HG03045 (cell line): ENCODE measurements around the gene AKAP14.
"Not testable (repeated sequence)": the region's sequence is repeated elsewhere in the genome, so short reads cannot be mapped to it uniquely, and the experiment has no call there.

Experiments used
- ATAC-seq: cut with Tn5 transposase; IDR thresholded peaks from one replicate; pipeline ENCODE4 v1.9.1; 2021; ENCODE audit warnings: mild to moderate bottlenecking, moderate library complexity; ENCODE audit not compliant: unreplicated experiment

The AKAP14 gene

GRCh38 chrX:119895843-119896326, at the start of gene AKAP14:
Gene AKAP14, plus strand, starts transcription at chrX:119895893. Its CDS starts 7,331 bp downstream, at chrX:119903224.
- no peak for ATAC-seq

DNA sequence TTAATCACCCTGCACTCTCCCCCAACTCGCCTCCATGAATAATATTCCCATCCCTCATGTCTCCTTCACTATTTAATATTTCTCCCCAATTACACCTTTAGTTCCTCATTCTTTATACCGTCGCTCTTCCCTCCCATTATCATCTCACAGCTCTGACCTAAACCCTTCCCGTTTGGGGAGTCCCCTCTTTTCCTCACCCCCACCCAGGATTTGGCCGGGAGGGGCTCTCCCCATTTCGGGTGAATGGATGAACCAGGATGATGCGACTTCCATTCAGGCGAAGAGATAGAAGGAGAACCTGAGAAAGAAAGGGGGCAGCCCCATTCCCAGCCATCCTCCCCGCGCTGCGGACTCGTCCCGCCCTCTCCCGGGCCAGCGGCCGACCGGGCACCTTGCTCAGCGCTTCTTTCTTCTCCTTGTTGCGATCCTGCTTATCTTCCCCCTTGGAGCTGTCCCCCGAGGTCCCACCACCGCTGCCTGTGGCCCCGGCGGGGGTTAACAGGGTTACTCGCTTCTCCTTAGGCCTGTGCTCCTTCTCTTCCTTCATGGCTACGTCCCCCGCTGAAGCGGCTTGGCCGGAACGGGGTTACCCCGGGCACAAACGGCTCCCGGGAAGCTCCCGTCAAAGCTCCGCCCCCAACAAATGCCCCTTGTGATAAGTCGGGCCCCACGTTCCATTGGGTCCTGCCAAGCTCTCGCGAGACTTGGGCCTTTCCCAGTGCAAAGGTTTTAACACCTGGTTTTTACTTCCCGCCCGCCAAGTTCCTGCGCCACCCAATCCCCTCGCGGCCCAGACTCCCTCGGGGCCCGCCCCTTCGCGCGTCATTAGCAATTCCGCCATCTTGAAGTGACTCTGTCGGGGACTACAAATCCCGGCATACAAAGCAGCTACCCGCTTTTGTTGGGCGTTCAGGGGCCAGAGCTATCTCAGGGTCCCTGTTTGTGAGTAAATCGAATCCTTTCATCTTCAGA, 43.0 kb upstream of the AKAP14 start, which contains the start of gene UPF3B:
Gene UPF3B (minus strand): TSS at position 582 of the 972 bp plus-strand sequence. CDS start 35 bp downstream, at position 547.
- peak; percentile 94 for ATAC-seq

DNA sequence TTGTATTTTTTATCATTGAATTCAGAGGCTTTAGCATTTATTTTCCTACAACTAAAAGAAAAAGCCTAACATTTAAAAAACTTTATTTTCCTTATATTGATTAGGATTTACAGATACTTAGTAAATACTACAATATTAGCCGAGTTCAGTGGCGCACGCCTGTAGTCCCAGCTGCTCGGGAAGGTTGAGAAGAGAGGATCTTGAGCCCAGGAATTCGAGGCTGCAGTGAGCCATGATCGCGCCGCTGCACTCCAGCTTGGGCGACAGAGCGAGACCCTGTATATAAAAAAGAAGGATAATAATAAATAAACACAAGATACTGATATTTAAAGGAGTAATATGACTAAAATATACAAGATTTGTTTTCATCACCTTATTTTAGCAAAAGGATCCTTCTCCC, 42.2 kb upstream of the AKAP14 start:
- no peak for ATAC-seq

DNA sequence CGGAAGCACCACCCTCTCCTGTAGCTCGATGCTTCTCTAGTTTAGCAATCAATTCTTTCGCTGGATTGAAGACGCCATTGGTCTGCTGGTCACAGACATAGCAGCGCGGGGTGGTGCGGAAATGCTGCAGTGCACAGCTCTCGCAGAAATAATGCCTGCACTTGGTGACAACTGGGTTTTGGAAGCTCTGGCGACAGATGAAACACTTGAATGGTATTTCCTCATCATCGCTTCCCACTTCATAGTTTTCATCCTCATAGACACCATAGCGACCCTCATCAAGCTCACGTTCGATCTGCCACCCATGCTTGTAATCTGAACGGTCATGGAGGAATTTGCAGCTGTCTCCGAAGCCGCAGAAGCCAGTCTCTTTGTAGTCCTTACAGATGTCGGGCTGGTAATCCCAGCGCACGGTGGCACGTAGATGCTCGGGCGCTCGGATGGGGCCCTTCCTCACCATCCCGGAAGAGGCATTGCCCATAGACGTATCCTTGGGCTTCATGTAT, 25.0 kb upstream of the AKAP14 start:
- ATAC-seq = peak; percentile 7

DNA sequence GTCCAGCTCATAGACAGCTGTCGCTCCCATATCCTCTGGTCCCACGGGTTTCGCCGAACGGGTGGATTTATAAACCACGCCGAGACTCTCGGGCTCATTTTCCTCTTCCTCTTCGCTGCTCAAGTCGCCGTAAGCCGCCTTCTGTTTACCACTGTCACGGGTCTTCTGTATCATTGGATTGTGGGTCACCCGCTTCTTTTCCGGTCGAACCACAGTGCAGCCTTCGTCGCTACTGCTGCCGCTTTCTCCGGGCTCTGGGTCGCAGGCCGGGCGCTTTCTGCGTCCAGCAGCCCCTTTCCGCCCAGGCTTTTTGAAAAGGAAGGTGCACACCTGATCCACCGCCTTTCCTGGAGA, 24.5 kb upstream of the AKAP14 start:
- ATAC-seq = peak; percentile 33

DNA sequence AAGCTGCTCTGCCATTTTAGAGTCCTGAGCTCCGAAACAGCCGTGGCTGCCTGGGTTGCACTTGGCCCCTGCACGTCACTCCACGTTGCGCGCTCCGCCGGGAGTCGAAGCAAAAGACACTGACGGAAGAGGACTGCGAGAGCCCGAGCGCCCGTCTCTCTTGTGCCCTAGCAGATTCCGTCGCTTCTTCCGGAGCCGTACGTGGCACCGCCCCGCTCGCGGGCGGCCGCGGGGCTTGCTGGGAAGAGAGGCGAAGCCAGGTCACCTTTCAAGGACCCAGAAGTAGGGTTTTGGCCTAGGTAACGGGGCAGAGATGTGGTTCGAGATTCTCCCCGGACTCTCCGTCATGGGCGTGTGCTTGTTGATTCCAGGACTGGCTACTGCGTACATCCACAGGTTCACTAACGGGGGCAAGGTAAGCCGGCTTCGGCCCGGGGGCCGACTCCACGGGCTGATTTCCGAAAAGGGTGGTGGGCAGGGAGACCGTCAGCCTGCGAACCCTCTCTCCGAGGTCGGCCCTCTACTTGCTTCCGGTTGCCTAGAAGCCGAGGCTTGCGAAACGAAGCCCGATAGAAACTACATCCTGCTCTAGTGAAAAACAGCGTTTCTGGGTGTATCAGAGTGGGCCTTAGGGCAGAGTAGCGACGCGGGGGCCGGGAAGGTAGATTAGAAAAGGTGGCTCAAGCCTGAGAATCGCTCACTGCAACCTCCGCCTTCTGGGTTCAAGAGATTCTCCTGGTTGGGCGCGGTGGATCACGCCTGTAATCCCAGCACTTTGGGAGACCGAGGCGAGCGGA, 23.9 kb upstream of the AKAP14 start, which contains the start of the genes NDUFA1 and RNF113A:
Gene NDUFA1 (plus strand): TSS at position 234 of the 797 bp plus-strand sequence. CDS start 80 bp downstream, at position 314.
Gene RNF113A (minus strand): TSS at position 135 of the 797 bp plus-strand sequence. CDS start 120 bp downstream, at position 15.
- ATAC-seq = peak; percentile 94

GRCh38 chrX:119878740-119879139, 17.0 kb upstream of the AKAP14 start:
- no peak for ATAC-seq

DNA sequence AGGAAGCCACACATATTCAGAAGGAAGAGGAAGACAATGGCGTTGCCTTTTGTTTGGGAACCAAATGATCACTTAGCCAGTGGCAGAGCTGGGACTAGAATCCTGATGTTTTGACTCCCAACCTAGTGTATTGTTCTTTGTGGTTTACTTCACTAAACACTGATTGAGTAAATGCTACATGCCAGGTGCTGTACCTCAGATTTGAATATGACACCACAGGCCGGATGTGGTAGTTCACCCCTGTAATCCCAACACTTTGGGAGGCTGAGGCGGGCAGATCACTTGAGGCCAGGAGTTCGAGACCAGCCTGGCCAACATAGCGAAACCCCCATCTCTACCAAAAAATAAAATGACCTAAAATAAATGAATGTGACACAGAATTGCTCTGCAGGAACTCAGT, 15.6 kb upstream of the AKAP14 start:
- no peak for ATAC-seq

DNA sequence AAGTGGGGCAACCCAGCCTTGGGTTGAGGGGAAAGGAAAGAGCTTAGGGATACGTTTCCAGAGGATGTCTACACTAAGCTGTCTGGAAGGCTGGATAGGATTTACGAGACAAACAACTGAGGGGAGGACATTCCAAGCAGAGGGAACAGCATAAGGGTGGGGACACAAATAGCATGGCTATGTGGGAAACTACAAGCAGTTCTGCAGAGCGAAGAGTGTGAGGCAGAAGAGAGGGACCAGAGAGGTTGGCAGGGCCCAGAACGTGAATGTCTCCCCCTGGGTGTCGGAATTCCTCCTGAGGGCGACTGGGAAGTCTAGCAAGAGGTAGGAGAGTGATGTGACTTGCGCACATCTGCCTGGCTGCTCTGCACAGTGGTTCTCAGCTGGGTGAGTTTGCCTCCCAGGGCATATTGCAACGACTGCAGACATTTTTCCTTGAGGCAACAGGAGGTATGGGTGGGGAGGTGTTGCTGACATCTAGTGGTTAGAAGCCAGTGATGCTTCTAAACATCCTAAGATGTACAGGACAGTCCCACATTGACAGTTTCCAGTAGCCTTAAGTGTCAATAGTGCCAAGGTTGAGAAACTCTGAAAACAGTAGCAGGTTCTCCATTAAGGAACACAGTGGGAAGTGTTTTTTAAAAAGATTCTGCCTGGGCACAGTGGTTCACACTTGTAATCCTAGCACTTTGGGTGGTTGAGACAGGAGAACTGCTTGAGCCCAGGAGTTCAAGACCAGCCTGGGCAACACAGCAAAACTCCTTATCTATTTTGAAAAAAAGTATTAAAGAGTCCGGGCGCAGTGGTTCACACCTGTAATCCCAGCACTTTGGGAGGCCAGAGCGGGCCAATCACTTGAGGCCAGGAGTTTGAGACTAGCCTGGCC, 14.9 kb upstream of the AKAP14 start:
- ATAC-seq = no peak

- ATAC-seq = no peak
These were observed 9.9 kb upstream of the AKAP14 start for GRCh38 chrX:119885554-119886428.

- ATAC-seq = no peak
These were observed 7.8 kb upstream of the AKAP14 start for GRCh38 chrX:119887721-119888425.

DNA sequence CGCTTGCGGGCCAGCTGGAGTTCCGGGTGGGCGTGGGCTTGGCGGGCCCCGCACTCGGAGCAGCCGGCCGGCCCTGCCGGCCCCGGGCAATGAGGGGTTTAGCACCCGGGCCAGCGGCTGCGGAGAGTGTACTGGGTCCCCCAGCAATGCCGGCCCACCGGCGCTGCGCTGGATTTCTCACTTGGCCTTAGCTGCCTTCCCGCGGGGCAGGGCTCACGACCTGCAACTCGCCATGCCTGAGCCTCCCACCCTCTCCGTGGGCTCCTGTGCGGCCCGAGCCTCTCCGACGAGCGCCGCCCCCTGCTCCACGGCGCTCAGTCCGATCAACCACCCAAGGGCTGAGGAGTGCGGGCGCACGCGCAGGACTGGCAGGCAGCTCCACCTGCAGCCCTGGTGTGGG, 5.1 kb upstream of the AKAP14 start:
- ATAC-seq = not testable (repeated sequence)

DNA sequence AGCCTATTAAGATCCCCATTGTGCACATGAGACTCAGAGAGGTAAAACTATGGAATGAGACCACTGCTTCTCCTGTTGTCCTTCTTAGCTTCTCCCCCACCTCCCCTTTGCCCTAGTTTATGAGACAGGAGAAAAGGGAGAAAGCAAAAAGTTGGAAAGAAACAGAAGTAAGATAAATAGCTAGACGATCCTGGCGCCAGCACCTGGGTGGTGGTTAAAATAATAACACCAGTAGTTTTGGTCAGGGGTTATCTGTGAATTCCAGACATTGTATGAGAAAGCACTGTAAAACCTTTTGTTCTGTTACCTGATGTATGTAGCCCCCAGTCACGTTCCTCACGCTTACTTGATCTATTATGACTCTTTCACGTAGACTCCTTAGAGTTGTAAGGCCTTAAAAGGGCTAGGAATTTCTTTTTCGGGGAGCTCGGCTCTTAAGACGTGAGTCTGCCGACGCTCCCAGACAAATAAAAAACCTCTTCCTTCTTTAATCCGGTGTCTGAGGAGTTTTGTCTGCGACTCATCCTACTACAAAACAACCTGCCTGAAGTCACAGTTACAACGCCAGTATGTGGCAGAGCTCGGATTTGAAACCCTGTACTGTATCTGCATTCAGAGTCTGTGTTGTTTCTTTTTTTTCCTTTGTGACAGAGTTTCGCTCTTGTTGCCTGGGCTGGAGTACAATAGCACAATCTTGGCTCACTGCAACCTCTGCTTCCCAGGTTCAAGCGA, 3.6 kb upstream of the AKAP14 start:
- ATAC-seq = not testable (repeated sequence)

DNA sequence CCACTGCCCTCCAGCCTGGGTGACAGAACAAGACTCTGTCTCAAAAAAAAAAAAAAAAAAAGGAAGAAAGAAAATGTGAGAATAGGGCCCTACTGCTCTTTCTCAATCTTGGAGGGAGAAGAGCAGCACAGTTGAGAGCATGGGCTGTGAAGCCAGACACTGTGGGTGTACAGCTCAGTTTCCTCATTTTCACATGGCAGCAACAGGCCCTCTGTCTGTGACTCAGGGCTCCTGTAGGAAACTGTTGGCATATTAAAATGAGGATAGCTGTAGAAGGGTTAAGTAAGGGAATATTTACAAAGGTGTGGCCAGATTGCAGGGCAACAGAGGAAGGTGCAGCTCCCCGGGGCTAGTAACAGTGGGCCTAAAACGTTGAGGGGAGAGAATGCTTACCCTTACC, 3.4 kb downstream of the AKAP14 start:
- no peak for ATAC-seq

GRCh38 chrX:119900976-119901375, 5.3 kb downstream of the AKAP14 start:
- no peak for ATAC-seq

- ATAC-seq = no peak
These were observed 20.6 kb downstream of the AKAP14 start for GRCh38 chrX:119916310-119916709.

GRCh38 chrX:119917877-119918276, 22.2 kb downstream of the AKAP14 start:
- ATAC-seq = no peak
